Hepatocyte (in vitro differentiated cells): ENCODE measurements around the gene FREM3. TPM values are rescaled to one million over a fixed set of nuclear protein-coding genes. Genes with fewer than 3 reads are reported as not detected.

ENCODE experiments used
- DNase-seq: peaks from one replicate; pipeline ENCODE4 v3.0.0-alpha.2; 2016; ENCODE audit warnings: low spot score
- H2AFZ ChIP-seq: fragments of 200-600 bp; sonication (generic); 2 replicates; pipeline ENCODE4 v1.6.0; 2016; ENCODE audit warnings: antibody characterized with exemption, mild to moderate bottlenecking
- H3K27ac ChIP-seq: fragments of 200-600 bp; sonication (generic); 2 replicates; pipeline ENCODE4 v1.5.1; 2016; ENCODE audit warnings: mild to moderate bottlenecking
- H3K27me3 ChIP-seq: fragments of 200-600 bp; sonication (generic); 2 replicates; pipeline ENCODE4 v1.6.1; 2016
- H3K36me3 ChIP-seq: fragments of 200-600 bp; sonication (generic); replicated peaks from 2 replicates; pipeline ENCODE4 v1.5.1; 2016; ENCODE audit warnings: low read depth; ENCODE audit not compliant: insufficient read depth
- H3K4me1 ChIP-seq: fragments of 200-600 bp; sonication (generic); 2 replicates; pipeline ENCODE4 v1.5.1; 2016; ENCODE audit warnings: mild to moderate bottlenecking, moderate library complexity; ENCODE audit not compliant: insufficient read depth
- H3K4me2 ChIP-seq: fragments of 200-600 bp; sonication (generic); 2 replicates; pipeline ENCODE4 v1.6.0; 2016
- H3K4me3 ChIP-seq: fragments of 200-600 bp; sonication (generic); 2 replicates; pipeline ENCODE4 v1.5.1; 2016; ENCODE audit warnings: mild to moderate bottlenecking
- H3K79me2 ChIP-seq: fragments of 200-600 bp; sonication (generic); 2 replicates; pipeline ENCODE4 v1.6.0; 2017; ENCODE audit warnings: mild to moderate bottlenecking
- H3K9me2 ChIP-seq: fragments of 200-600 bp; sonication (generic); replicated peaks from 2 replicates; pipeline ENCODE4 v1.6.0; 2017; ENCODE audit warnings: mild to moderate bottlenecking; ENCODE audit not compliant: insufficient read depth
- H3K9me3 ChIP-seq: fragments of 200-600 bp; sonication (generic); 2 replicates; pipeline ENCODE4 v1.5.1; 2016; ENCODE audit warnings: low read depth, mild to moderate bottlenecking
- H4K20me1 ChIP-seq: fragments of 200-600 bp; sonication (generic); 2 replicates; pipeline ENCODE4 v1.6.0; 2016; ENCODE audit warnings: mild to moderate bottlenecking; ENCODE audit not compliant: insufficient read depth, poor library complexity, severe bottlenecking
- CTCF ChIP-seq: fragments of 200-600 bp; sonication (generic); IDR thresholded peaks from 2 replicates; pipeline ENCODE4 v1.5.1; 2016; ENCODE audit warnings: antibody characterized with exemption, mild to moderate bottlenecking; ENCODE audit not compliant: poor library complexity
- EZH2 ChIP-seq: fragments of 200-600 bp; sonication (generic); IDR thresholded peaks from 2 replicates; pipeline ENCODE4 v1.6.1; 2016; ENCODE audit warnings: antibody characterized with exemption, mild to moderate bottlenecking, borderline replicate concordance
- EZH2phosphoT487 ChIP-seq: fragments of 200-600 bp; sonication (generic); IDR thresholded peaks from one replicate; pipeline ENCODE4 v1.6.1; 2018; ENCODE audit warnings: antibody characterized with exemption, mild to moderate bottlenecking, low read depth, moderate library complexity; ENCODE audit not compliant: unreplicated experiment, severe bottlenecking
- WGBS: methylation state at CpG from one replicate; pipeline ENCODE4 v1.1.6; 2016; ENCODE audit warnings: low lambda C conversion rate; ENCODE audit errors: missing lambda C conversion rate; 5-methylcytosine and 5-hydroxymethylcytosine counted together
- polyA plus RNA-seq: library from polyadenylated mRNA; unstranded; fragments of >200 nt; fragmentation: Nextera tagmentation; extraction: Ambion mirVana; gene quantifications from 2 replicates; pipeline ENCODE4 v1.2.1, GENCODE V29; 2016
- total RNA-seq: library from RNA; depleted of rRNA; stranded (reverse); fragments of >200 nt; gene quantifications from 2 replicates; pipeline ENCODE4 v1.2.3, GENCODE V29; 2014

The FREM3 gene
- total and polyA plus RNA-seq, 2 experiments from 2014 or later, result 0.23 TPM; not detected in 1

DNA sequence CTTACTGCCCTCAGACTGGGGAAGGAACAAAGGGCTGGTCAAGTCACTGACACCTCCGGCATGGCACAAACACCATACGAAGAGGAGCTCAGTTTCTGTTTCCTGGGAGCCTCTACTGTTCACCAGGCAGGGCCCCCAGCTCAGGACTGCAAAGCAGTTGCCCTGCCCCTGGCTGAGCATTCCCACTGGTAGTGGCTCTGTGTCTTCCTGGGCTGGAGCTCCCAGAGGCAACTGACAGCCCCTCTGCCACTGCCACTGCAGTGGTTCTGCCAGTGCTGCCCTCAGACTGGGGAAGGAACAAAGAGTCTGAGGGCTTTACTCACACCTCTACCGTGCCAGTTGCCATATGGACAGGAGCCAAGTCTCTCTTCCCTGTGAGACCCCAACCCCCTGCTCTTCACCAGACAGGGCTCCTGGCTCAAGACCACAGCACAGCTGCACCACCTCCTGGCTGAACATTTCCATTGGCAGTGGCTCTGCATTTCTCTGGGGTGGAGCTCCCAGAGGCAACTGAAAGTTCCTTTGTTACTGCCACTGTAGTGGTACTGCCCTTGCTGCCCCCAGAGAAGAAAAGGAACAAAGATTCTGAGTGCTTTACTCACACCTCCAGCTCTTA lies 119.0 kb downstream of the FREM3 start:
- TF ChIP-seq EZH2phosphoT487 (no peak), CTCF (no peak), EZH2 (no peak)
- 75% methylated on average over 3 of the region's 3 CpGs for WGBS
- no peak for DNase-seq
- Histone ChIP-seq H3K79me2 (no peaks in the 10 kb centered on the region), H3K9me2 (no peaks in the 10 kb centered on the region), H3K4me2 (no peak overlapping the region), H2AFZ (no peak overlapping the region), H3K27ac (no peak overlapping the region), H4K20me1 (no peaks in the 10 kb centered on the region), H3K4me3 (no peak overlapping the region), H3K4me1 (no peaks in the 10 kb centered on the region), H3K27me3 (no peaks in the 10 kb centered on the region), H3K9me3 (no peaks in the 10 kb centered on the region), H3K36me3 (no peaks in the 10 kb centered on the region)

GRCh38 chr4:143575331-143575730 lies 125.1 kb downstream of the FREM3 start:
- no peaks in the 10 kb centered on the region for H3K79me2 ChIP-seq
- no peaks in the 10 kb centered on the region for H4K20me1 ChIP-seq
- H3K27me3 ChIP-seq, result no peaks in the 10 kb centered on the region
- H3K4me1 ChIP-seq, result no peaks in the 10 kb centered on the region
- no peak overlapping the region for H3K4me2 ChIP-seq
- no peak overlapping the region for H3K27ac ChIP-seq
- no peak overlapping the region for H2AFZ ChIP-seq
- no peak for DNase-seq
- no peak for TF ChIP-seq EZH2
- TF ChIP-seq EZH2phosphoT487, result no peak
- TF ChIP-seq CTCF, result no peak
- no peaks in the 10 kb centered on the region for H3K9me2 ChIP-seq
- no peak overlapping the region for H3K4me3 ChIP-seq
- H3K36me3 ChIP-seq, result no peaks in the 10 kb centered on the region
- no peaks in the 10 kb centered on the region for H3K9me3 ChIP-seq

- 91% methylated on average over 2 of the region's 2 CpGs for WGBS
- H3K9me3 ChIP-seq, result no peaks in the 10 kb centered on the region
- TF ChIP-seq EZH2 (no peak), CTCF (no peak), EZH2phosphoT487 (no peak)
Measured at GRCh38 chr4:143564472-143564871, 136.0 kb downstream of the FREM3 start.

GRCh38 chr4:143559757-143560147 lies 140.7 kb downstream of the FREM3 start:
- no peaks in the 10 kb centered on the region for H3K36me3 ChIP-seq
- H2AFZ ChIP-seq, result peak overlapping the region; percentile 64
- H3K9me3 ChIP-seq, result no peaks in the 10 kb centered on the region
- H3K4me3 ChIP-seq, result peak overlapping the region; percentile 62
- H3K9me2 ChIP-seq, result no peaks in the 10 kb centered on the region
- no peaks in the 10 kb centered on the region for H3K79me2 ChIP-seq
- WGBS, result 73% methylated on average over 16 of the region's 17 CpGs
- peak overlapping the region; percentile 87 for H3K27ac ChIP-seq
- peak; percentile 10 for DNase-seq
- no peaks in the 10 kb centered on the region for H3K27me3 ChIP-seq
- peaks cover 6% of the 10 kb centered on the region for H3K4me1 ChIP-seq
- H4K20me1 ChIP-seq, result no peaks in the 10 kb centered on the region
- H3K4me2 ChIP-seq, result peak overlapping the region; percentile 87
- TF ChIP-seq CTCF (peak; percentile 3), EZH2 (no peak)

More at GRCh38 chr4:143564472-143564871, 136.0 kb downstream of the FREM3 start:
- H3K27ac ChIP-seq, result no peak overlapping the region
- no peaks in the 10 kb centered on the region for H3K36me3 ChIP-seq
- H3K9me2 ChIP-seq, result no peaks in the 10 kb centered on the region
- H3K4me1 ChIP-seq, result peaks cover 5% of the 10 kb centered on the region
- no peak overlapping the region for H3K4me2 ChIP-seq
- no peak for DNase-seq
- H3K79me2 ChIP-seq, result no peaks in the 10 kb centered on the region
- no peak overlapping the region for H2AFZ ChIP-seq
- no peaks in the 10 kb centered on the region for H4K20me1 ChIP-seq
- H3K27me3 ChIP-seq, result no peaks in the 10 kb centered on the region
- H3K4me3 ChIP-seq, result no peak overlapping the region
